WTC11 (cell line): ENCODE results near the gene DRAXIN. TPM values are rescaled to one million over a fixed set of nuclear protein-coding genes. Genes with fewer than 3 reads are reported as not detected.

ENCODE experiments used
- FOXP1 ChIP-seq: sonication (generic); formaldehyde crosslinking; IDR thresholded peaks from 2 replicates; pipeline ENCODE4 v1.8.0; 2022; ENCODE audit warnings: missing genetic modification reagents, mild to moderate bottlenecking, moderate library complexity, borderline replicate concordance
- total RNA-seq: library from RNA; stranded (reverse); gene quantifications from 3 replicates; pipeline ENCODE4 v1.2.3, GENCODE V29; 2021
- TF ChIP-seq, protein P1 (sequence below): sonication (generic); formaldehyde crosslinking; IDR thresholded peaks from 2 replicates; pipeline ENCODE4 v1.8.0; 2023; ENCODE audit warnings: mild to moderate bottlenecking, missing genetic modification reagents

DRAXIN gene
- total RNA-seq, 1 experiment from 2014 or later, result 12.0 TPM

DNA sequence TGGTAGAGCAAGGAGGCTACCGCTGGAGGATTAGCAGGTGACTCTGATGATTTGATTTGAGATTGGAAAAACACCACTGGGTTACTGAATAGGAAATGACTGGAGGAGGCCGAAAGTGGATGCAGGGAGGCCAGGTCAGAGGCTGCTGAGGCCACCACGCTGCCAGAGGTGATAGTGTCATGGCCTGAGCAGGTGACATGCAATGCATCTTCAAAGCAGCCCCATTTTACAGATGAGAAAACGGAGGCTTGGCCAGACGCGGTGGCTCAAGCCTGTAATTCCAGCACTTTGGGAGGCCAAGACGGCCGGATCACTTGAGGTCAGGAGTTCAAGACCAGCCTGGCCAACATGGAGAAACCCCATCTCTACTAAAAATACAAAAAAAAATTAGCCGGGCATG lies 83.2 kb downstream of the DRAXIN start (continued):
- TF ChIP-seq, protein P1, sequence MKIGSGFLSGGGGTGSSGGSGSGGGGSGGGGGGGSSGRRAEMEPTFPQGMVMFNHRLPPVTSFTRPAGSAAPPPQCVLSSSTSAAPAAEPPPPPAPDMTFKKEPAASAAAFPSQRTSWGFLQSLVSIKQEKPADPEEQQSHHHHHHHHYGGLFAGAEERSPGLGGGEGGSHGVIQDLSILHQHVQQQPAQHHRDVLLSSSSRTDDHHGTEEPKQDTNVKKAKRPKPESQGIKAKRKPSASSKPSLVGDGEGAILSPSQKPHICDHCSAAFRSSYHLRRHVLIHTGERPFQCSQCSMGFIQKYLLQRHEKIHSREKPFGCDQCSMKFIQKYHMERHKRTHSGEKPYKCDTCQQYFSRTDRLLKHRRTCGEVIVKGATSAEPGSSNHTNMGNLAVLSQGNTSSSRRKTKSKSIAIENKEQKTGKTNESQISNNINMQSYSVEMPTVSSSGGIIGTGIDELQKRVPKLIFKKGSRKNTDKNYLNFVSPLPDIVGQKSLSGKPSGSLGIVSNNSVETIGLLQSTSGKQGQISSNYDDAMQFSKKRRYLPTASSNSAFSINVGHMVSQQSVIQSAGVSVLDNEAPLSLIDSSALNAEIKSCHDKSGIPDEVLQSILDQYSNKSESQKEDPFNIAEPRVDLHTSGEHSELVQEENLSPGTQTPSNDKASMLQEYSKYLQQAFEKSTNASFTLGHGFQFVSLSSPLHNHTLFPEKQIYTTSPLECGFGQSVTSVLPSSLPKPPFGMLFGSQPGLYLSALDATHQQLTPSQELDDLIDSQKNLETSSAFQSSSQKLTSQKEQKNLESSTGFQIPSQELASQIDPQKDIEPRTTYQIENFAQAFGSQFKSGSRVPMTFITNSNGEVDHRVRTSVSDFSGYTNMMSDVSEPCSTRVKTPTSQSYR (CRISPR knock-in tag), result no peak
- no peak for TF ChIP-seq FOXP1 (CRISPR knock-in tag)

Other genes with a start within 250 kb of the DRAXIN start
- gene DISP3, start 212.6 kb upstream of the DRAXIN start, total RNA-seq, result 5.9 to 6.1 TPM (median 6.0 TPM) in 3 replicates
- 58.2 to 68.2 TPM (median 63.7 TPM) in 3 replicates for gene FBXO2, start 37.3 kb upstream of the DRAXIN start, total RNA-seq
- gene FBXO44, start 36.8 kb upstream of the DRAXIN start, total RNA-seq, result 34.9 to 45.6 TPM (median 40.6 TPM) in 3 replicates
- 0.74 to 1.3 TPM (median 1.1 TPM) in 3 replicates for gene FBXO6, start 27.5 kb upstream of the DRAXIN start, total RNA-seq
- gene MAD2L2, start 10.6 kb upstream of the DRAXIN start, total RNA-seq, result 283 to 312 TPM (median 305 TPM) in 3 replicates
- gene AGTRAP, start 44.4 kb downstream of the DRAXIN start, total RNA-seq, result 81.6 to 102 TPM (median 101 TPM) in 3 replicates
- gene C1orf167, start 70.5 kb downstream of the DRAXIN start, total RNA-seq, result 1.2 to 3.1 TPM (median 2.8 TPM) in 3 replicates
- gene MTHFR, start 114.3 kb downstream of the DRAXIN start, total RNA-seq, result 19.4 to 23.4 TPM (median 22.6 TPM) in 3 replicates
- 20.0 to 22.3 TPM (median 20.8 TPM) in 3 replicates for gene CLCN6, start 114.5 kb downstream of the DRAXIN start, total RNA-seq
- not detected in 3 replicates for gene NPPA, start 156.1 kb downstream of the DRAXIN start, total RNA-seq
- 0.27 TPM in 1 of 3 replicates, not detected in the others for gene NPPB, start 167.2 kb downstream of the DRAXIN start, total RNA-seq
- 45.3 to 50.2 TPM (median 45.6 TPM) in 3 replicates for gene KIAA2013, start 234.7 kb downstream of the DRAXIN start, total RNA-seq
- 46.9 to 73.8 TPM (median 67.3 TPM) in 3 replicates for gene PLOD1, start 243.0 kb downstream of the DRAXIN start, total RNA-seq